Liver (tissue), 9 donors: Measurements from ENCODE around the gene WFIKKN2. TPM values are rescaled to one million over a fixed set of nuclear protein-coding genes. Genes with fewer than 3 reads are reported as not detected.

Source experiments
- DNase-seq: peaks from one replicate; pipeline ENCODE4 v3.0.0-alpha.2; 2017; ENCODE audit warnings: low spot score
- H3K27ac ChIP-seq, 2 donors: one replicate each; pipeline ENCODE4 v1.7.0; 2013; ENCODE audit warnings: inconsistent platforms in 2 of 2, low read length in 2 of 2, control low read depth in 1 of 2, low read depth in 1 of 2, mild to moderate bottlenecking in 1 of 2
- H3K27me3 ChIP-seq, 4 donors: one replicate each; pipeline versions ENCODE4 v1.6.1 to v1.7.0; 2013; ENCODE audit warnings: low read length in 3 of 4, inconsistent platforms in 1 of 4, mild to moderate bottlenecking in 1 of 4, moderate library complexity in 1 of 4; ENCODE audit not compliant: control insufficient read depth in 4 of 4, insufficient read depth in 4 of 4
- H3K36me3 ChIP-seq, 4 donors: one replicate each; pipeline versions ENCODE4 v1.6.1 to v1.7.0; 2013; ENCODE audit warnings: low read length in 3 of 4, mild to moderate bottlenecking in 3 of 4, low read depth in 1 of 4, moderate library complexity in 1 of 4; ENCODE audit not compliant: control insufficient read depth in 4 of 4, insufficient read depth in 3 of 4
- H3K4me1 ChIP-seq, 4 donors: one replicate each; pipeline versions ENCODE4 v1.6.1 to v1.7.0; 2013; ENCODE audit warnings: low read length in 3 of 4, mild to moderate bottlenecking in 3 of 4, moderate library complexity in 1 of 4; ENCODE audit not compliant: control insufficient read depth in 4 of 4, insufficient read depth in 4 of 4
- H3K4me3 ChIP-seq, 3 donors: one replicate each; pipeline versions ENCODE4 v1.6.1 to v1.7.0; 2013; ENCODE audit warnings: low read length in 3 of 3, control low read depth in 1 of 3, low read depth in 1 of 3, mild to moderate bottlenecking in 1 of 3
- H3K9ac ChIP-seq, 2 donors: one replicate each; pipeline ENCODE4 v1.7.0; 2013; ENCODE audit warnings: low read length in 2 of 2, mild to moderate bottlenecking in 2 of 2, moderate library complexity in 2 of 2, control low read depth in 1 of 2, low read depth in 1 of 2
- H3K9me3 ChIP-seq, 4 donors: one replicate each; pipeline versions ENCODE4 v1.6.1 to v1.7.0; 2013; ENCODE audit warnings: low read length in 3 of 4; ENCODE audit not compliant: control insufficient read depth in 4 of 4
- EGR1 ChIP-seq, 2 donors: IDR thresholded peaks; 2 replicates each; pipeline ENCODE4 v1.6.1; 2016 to 2018; ENCODE audit warnings: antibody characterized with exemption in 2 of 2, low read depth in 2 of 2
- FOXA1 ChIP-seq: IDR thresholded peaks from 2 replicates; pipeline ENCODE4 v1.6.1; 2016; ENCODE audit warnings: antibody characterized with exemption
- FOXA2 ChIP-seq: IDR thresholded peaks from 2 replicates; pipeline ENCODE4 v1.6.1; 2016; ENCODE audit warnings: antibody characterized with exemption
- GABPA ChIP-seq, 2 donors: IDR thresholded peaks in 1 of 2; conservative IDR thresholded peaks in 1 of 2; 2 replicates each; pipeline ENCODE4 v1.6.1; 2016; ENCODE audit warnings: antibody characterized with exemption in 2 of 2, mild to moderate bottlenecking in 1 of 2, moderate library complexity in 1 of 2
- HNF4A ChIP-seq, 2 donors: conservative IDR thresholded peaks; 2 replicates each; pipeline ENCODE4 v1.6.1; 2016; ENCODE audit warnings: antibody characterized with exemption in 2 of 2, mild to moderate bottlenecking in 2 of 2
- JUND ChIP-seq, 2 donors: IDR thresholded peaks; 2 replicates each; pipeline ENCODE4 v1.6.1; 2016; ENCODE audit warnings: antibody characterized with exemption in 2 of 2
- NR2F2 ChIP-seq: IDR thresholded peaks from 2 replicates; pipeline ENCODE4 v1.6.1; 2016; ENCODE audit warnings: antibody characterized with exemption
- RAD21 ChIP-seq, 2 donors: IDR thresholded peaks; 2 replicates each; pipeline ENCODE4 v1.6.1; 2016; ENCODE audit warnings: antibody characterized with exemption in 2 of 2, mild to moderate bottlenecking in 2 of 2
- RXRA ChIP-seq, 2 donors: IDR thresholded peaks; 2 replicates each; pipeline ENCODE4 v1.6.1; 2017 to 2018; ENCODE audit warnings: antibody characterized with exemption in 2 of 2, mild to moderate bottlenecking in 1 of 2
- SP1 ChIP-seq: IDR thresholded peaks from 2 replicates; pipeline ENCODE4 v1.6.1; 2018; ENCODE audit warnings: antibody characterized with exemption, mild to moderate bottlenecking
- TAF1 ChIP-seq: conservative IDR thresholded peaks from 2 replicates; pipeline ENCODE4 v1.6.1; 2016; ENCODE audit warnings: antibody characterized with exemption, mild to moderate bottlenecking
- YY1 ChIP-seq: IDR thresholded peaks from 2 replicates; pipeline ENCODE4 v1.6.1; 2016; ENCODE audit warnings: antibody characterized with exemption, mild to moderate bottlenecking
- WGBS: extraction: QIAGEN DNeasy Blood & Tissue Kit; methylation state at CpG from one replicate; pipeline ENCODE4 v1.1.7; 2013; 5-methylcytosine and 5-hydroxymethylcytosine counted together
- polyA plus RNA-seq, 2 donors: library from polyadenylated mRNA; stranded (reverse) in 1 of 2; unstranded in 1 of 2; fragments of 200-250 nt in 1 of 2; fragments of >200 nt in 1 of 2; fragmentation: Nextera tagmentation in 1 of 2; extraction: Ambion mirVana in 1 of 2; gene quantifications; one replicate each; pipeline versions ENCODE4 v1.2.1 to v1.2.3, GENCODE V29; 2013 to 2015
- total RNA-seq, 2 donors: library from RNA; depleted of rRNA; stranded (reverse); fragments of >200 nt; gene quantifications; one replicate each; pipeline ENCODE4 v1.2.3, GENCODE V29; 2014
- TF ChIP-seq, protein P1 (sequence below): fragments of 150-350 bp; IDR thresholded peaks from 2 replicates; pipeline ENCODE4 v1.5.1; 2017; ENCODE audit warnings: improper control_type of control experiment, low read depth, low read length; ENCODE audit not compliant: missing input control
- TF ChIP-seq, protein P2 (sequence below): IDR thresholded peaks from 2 replicates; pipeline ENCODE4 v1.6.1; 2016; ENCODE audit warnings: antibody characterized with exemption
- TF ChIP-seq, protein P3 (sequence below): IDR thresholded peaks from 2 replicates; pipeline ENCODE4 v1.6.1; 2016; ENCODE audit warnings: antibody characterized with exemption, mild to moderate bottlenecking
- TF ChIP-seq, protein P4 (sequence below): IDR thresholded peaks from 2 replicates; pipeline ENCODE4 v1.6.1; 2016; ENCODE audit warnings: antibody characterized with exemption
- TF ChIP-seq, protein P5 (sequence below): IDR thresholded peaks from 2 replicates; pipeline ENCODE4 v1.6.1; 2016; ENCODE audit warnings: antibody characterized with exemption
- donor health status: healthy.
- donor health status: healthy.
- donor health status: healthy.
- donor health status: healthy.
- donor health status: healthy.

Gene WFIKKN2
- total and polyA plus RNA-seq, 4 donors = 0.02 to 0.19 (median 0.07) TPM; not detected in 1

DNA sequence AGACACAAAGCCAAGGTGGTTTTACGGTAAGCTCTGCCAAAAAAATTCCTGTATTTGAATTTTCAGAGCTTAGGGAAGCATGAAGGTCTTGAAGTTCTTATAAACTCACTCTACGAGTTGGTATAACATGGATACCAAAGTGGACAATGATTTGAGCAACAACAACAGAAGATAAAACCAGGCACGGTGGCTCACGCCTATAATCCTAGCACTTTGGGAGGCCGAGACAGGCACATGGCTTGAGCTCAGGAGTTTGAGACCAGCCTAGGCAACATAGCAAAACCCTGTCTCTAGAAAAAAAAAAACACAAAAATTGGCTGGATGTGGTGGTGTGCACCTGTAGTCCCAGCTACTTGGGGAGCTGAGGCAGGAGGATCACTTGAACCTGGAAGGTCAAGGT, 43.7 kb downstream of the WFIKKN2 start:
- H3K27me3 ChIP-seq = no peaks in the 10 kb centered on the region
- H3K9ac ChIP-seq = no peak overlapping the region
- no peak overlapping the region for H3K4me3 ChIP-seq
- H3K4me1 ChIP-seq = peaks cover 0 to 8% (median 2%) of the 10 kb centered on the region in 4 donors
- no peak for DNase-seq
- 98% methylated on average over 5 of the region's 5 CpGs for WGBS
- H3K27ac ChIP-seq = no peak overlapping the region
- no peaks in the 10 kb centered on the region for H3K36me3 ChIP-seq
- no peak for TF ChIP-seq TAF1
- TF ChIP-seq GABPA (IDR thresholded peaks at IDR 0.05 in 1 of 2, conservative IDR thresholded peaks at IDR 0.05 in 1 of 2) = no peak
- no peak for TF ChIP-seq SP1
- no peak for TF ChIP-seq RXRA (IDR thresholded peaks at IDR 0.05)
- TF ChIP-seq EGR1 (IDR thresholded peaks at IDR 0.05; ENCODE audit: low read depth in 2 of 2) = no peak
- TF ChIP-seq, protein P1, sequence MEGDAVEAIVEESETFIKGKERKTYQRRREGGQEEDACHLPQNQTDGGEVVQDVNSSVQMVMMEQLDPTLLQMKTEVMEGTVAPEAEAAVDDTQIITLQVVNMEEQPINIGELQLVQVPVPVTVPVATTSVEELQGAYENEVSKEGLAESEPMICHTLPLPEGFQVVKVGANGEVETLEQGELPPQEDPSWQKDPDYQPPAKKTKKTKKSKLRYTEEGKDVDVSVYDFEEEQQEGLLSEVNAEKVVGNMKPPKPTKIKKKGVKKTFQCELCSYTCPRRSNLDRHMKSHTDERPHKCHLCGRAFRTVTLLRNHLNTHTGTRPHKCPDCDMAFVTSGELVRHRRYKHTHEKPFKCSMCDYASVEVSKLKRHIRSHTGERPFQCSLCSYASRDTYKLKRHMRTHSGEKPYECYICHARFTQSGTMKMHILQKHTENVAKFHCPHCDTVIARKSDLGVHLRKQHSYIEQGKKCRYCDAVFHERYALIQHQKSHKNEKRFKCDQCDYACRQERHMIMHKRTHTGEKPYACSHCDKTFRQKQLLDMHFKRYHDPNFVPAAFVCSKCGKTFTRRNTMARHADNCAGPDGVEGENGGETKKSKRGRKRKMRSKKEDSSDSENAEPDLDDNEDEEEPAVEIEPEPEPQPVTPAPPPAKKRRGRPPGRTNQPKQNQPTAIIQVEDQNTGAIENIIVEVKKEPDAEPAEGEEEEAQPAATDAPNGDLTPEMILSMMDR = no peak
- TF ChIP-seq RAD21 (IDR thresholded peaks at IDR 0.05) = no peak
- no peak for TF ChIP-seq NR2F2
- TF ChIP-seq, protein P2, sequence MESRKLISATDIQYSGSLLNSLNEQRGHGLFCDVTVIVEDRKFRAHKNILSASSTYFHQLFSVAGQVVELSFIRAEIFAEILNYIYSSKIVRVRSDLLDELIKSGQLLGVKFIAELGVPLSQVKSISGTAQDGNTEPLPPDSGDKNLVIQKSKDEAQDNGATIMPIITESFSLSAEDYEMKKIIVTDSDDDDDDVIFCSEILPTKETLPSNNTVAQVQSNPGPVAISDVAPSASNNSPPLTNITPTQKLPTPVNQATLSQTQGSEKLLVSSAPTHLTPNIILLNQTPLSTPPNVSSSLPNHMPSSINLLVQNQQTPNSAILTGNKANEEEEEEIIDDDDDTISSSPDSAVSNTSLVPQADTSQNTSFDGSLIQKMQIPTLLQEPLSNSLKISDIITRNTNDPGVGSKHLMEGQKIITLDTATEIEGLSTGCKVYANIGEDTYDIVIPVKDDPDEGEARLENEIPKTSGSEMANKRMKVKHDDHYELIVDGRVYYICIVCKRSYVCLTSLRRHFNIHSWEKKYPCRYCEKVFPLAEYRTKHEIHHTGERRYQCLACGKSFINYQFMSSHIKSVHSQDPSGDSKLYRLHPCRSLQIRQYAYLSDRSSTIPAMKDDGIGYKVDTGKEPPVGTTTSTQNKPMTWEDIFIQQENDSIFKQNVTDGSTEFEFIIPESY = no peak
- no peak for TF ChIP-seq FOXA1
- TF ChIP-seq, protein P3, sequence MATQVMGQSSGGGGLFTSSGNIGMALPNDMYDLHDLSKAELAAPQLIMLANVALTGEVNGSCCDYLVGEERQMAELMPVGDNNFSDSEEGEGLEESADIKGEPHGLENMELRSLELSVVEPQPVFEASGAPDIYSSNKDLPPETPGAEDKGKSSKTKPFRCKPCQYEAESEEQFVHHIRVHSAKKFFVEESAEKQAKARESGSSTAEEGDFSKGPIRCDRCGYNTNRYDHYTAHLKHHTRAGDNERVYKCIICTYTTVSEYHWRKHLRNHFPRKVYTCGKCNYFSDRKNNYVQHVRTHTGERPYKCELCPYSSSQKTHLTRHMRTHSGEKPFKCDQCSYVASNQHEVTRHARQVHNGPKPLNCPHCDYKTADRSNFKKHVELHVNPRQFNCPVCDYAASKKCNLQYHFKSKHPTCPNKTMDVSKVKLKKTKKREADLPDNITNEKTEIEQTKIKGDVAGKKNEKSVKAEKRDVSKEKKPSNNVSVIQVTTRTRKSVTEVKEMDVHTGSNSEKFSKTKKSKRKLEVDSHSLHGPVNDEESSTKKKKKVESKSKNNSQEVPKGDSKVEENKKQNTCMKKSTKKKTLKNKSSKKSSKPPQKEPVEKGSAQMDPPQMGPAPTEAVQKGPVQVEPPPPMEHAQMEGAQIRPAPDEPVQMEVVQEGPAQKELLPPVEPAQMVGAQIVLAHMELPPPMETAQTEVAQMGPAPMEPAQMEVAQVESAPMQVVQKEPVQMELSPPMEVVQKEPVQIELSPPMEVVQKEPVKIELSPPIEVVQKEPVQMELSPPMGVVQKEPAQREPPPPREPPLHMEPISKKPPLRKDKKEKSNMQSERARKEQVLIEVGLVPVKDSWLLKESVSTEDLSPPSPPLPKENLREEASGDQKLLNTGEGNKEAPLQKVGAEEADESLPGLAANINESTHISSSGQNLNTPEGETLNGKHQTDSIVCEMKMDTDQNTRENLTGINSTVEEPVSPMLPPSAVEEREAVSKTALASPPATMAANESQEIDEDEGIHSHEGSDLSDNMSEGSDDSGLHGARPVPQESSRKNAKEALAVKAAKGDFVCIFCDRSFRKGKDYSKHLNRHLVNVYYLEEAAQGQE = no peak
- TF ChIP-seq, protein P4, sequence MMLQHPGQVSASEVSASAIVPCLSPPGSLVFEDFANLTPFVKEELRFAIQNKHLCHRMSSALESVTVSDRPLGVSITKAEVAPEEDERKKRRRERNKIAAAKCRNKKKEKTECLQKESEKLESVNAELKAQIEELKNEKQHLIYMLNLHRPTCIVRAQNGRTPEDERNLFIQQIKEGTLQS = no peak
- TF ChIP-seq FOXA2 = no peak
- TF ChIP-seq YY1 = no peak
- no peak for TF ChIP-seq JUND (IDR thresholded peaks at IDR 0.05)
- no peak for TF ChIP-seq HNF4A (conservative IDR thresholded peaks at IDR 0.05)
- TF ChIP-seq, protein P5, sequence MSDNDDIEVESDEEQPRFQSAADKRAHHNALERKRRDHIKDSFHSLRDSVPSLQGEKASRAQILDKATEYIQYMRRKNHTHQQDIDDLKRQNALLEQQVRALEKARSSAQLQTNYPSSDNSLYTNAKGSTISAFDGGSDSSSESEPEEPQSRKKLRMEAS = no peak
- H3K9me3 ChIP-seq = peaks cover 0 to 2% (median 0%) of the 10 kb centered on the region in 4 donors

DNA sequence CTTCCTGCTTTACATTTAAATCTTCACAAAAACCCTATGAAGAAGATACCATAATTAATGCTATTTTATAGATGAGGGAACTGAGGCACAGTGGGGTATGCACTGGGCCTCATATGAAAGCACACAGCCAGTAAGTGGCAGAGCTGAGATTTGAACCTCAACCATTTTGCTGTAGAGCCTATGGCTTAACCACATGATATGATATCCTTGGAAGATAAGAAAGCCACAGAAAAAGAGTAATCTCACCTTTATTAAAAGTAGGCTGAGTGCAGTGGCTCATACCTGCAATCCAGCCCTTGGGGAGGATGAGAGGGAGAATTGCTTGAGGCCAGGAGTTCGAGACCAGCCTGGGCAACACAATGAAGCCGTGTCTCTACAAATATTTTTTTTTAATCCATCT, 45.8 kb downstream of the WFIKKN2 start:
- WGBS = 94% methylated on average over 2 of the region's 2 CpGs
- Histone ChIP-seq H3K9ac (no peak overlapping the region), H3K4me1 (peaks cover 0 to 16% (median 4%) of the 10 kb centered on the region in 4 donors), H3K36me3 (no peaks in the 10 kb centered on the region), H3K27ac (no peak overlapping the region), H3K4me3 (no peak overlapping the region), H3K9me3 (peaks cover 0 to 2% (median 0%) of the 10 kb centered on the region in 4 donors), H3K27me3 (no peaks in the 10 kb centered on the region)
- DNase-seq = no peak
- TF ChIP-seq SP1 (no peak), HNF4A (conservative IDR thresholded peaks at IDR 0.05) (no peak), JUND (IDR thresholded peaks at IDR 0.05) (no peak)
- TF ChIP-seq, protein P1 = no peak
